ENCODE data around the gene SQSTM1.

DNA sequence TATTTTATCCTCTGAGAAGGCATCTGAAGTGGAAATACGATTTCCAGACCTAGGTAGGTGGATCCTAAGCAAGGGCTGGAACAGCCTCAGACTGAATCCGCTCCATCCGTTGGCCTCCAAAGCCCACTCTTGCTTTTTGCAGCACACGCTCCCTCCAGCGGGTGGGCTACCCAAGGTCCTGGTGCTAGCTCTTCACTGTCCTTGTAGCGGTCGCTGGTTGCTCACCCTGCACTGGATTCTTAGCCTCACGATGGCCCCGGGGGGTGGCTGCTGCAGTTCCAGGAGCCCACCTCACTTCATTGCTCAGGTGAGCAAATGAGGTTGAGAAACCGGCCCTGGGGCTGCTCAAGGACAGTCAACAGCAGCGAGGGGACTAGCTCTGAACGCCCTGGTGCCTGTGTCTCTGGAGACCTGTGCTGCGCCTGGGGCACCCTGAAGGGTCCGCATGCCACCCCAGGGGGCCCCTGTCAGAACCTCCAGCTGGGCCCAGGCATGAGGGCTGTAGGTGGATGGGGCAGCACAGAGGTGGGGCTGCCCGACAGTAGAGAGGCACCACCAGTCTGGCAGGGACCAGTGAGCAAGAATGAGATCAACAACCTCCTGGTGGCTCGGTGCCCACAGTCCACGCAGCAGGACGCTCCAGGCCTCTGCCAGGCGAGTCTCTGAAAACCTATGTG lies 18.4 kb upstream of the SQSTM1 start:
- TF ChIP-seq, protein P1, sequence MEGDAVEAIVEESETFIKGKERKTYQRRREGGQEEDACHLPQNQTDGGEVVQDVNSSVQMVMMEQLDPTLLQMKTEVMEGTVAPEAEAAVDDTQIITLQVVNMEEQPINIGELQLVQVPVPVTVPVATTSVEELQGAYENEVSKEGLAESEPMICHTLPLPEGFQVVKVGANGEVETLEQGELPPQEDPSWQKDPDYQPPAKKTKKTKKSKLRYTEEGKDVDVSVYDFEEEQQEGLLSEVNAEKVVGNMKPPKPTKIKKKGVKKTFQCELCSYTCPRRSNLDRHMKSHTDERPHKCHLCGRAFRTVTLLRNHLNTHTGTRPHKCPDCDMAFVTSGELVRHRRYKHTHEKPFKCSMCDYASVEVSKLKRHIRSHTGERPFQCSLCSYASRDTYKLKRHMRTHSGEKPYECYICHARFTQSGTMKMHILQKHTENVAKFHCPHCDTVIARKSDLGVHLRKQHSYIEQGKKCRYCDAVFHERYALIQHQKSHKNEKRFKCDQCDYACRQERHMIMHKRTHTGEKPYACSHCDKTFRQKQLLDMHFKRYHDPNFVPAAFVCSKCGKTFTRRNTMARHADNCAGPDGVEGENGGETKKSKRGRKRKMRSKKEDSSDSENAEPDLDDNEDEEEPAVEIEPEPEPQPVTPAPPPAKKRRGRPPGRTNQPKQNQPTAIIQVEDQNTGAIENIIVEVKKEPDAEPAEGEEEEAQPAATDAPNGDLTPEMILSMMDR (IDR thresholded peaks at IDR 0.05 in 8 of 11, conservative IDR thresholded peaks at IDR 0.05 in 3 of 11), result no peak
- no peak for TF ChIP-seq POLR2AphosphoS5 (IDR thresholded peaks at IDR 0.05)

Measured in spleen (tissue), 7 donors.